Femur (tissue), 1 donor: ENCODE results near the gene KPNA2.
"Not testable (repeated sequence)": the region's sequence is repeated elsewhere in the genome, so short reads cannot be mapped to it uniquely, and the experiment has no call there.

Experiments
- DNase-seq: peaks from one replicate; pipeline ENCODE4 v3.0.0-alpha.2; 2017

KPNA2 gene

GRCh38 chr17:68020409-68020756 is 15.2 kb upstream of the KPNA2 start:
- no peak for DNase-seq

GRCh38 chr17:68020791-68021190 is 14.7 kb upstream of the KPNA2 start:
- not testable (repeated sequence) for DNase-seq

- DNase-seq = no peak
Observed at GRCh38 chr17:68021963-68022362, 13.6 kb upstream of the KPNA2 start.

- DNase-seq = not testable (repeated sequence)
Observed at GRCh38 chr17:68022547-68022946, 13.0 kb upstream of the KPNA2 start.

GRCh38 chr17:68029512-68030215 is 5.9 kb upstream of the KPNA2 start:
- no peak for DNase-seq

GRCh38 chr17:68033636-68034451 is 1.7 kb upstream of the KPNA2 start:
- no peak for DNase-seq

- DNase-seq = no peak
Observed at GRCh38 chr17:68034452-68034776, 1.1 kb upstream of the KPNA2 start.

- DNase-seq = no peak
Observed at GRCh38 chr17:68035131-68035522, 408 bp upstream of the KPNA2 start.

- no peak for DNase-seq
Observed at GRCh38 chr17:68036304-68037147, 991 bp downstream of the KPNA2 start.

GRCh38 chr17:68047153-68047846 is 11.8 kb downstream of the KPNA2 start:
- no peak for DNase-seq

- DNase-seq = not testable (repeated sequence)
Observed at GRCh38 chr17:68047890-68048542, 12.5 kb downstream of the KPNA2 start.

GRCh38 chr17:68048996-68049395 is 13.5 kb downstream of the KPNA2 start:
- no peak for DNase-seq

GRCh38 chr17:68049812-68050437 is 14.4 kb downstream of the KPNA2 start:
- DNase-seq = not testable (repeated sequence)

- not testable (repeated sequence) for DNase-seq
Observed at GRCh38 chr17:68051321-68052312, 16.1 kb downstream of the KPNA2 start.

GRCh38 chr17:68052810-68053209 is 17.3 kb downstream of the KPNA2 start:
- peak; percentile 25 for DNase-seq

- DNase-seq = peak; percentile 54
Observed at GRCh38 chr17:68053231-68054013, 17.9 kb downstream of the KPNA2 start.

- peak; percentile 70 for DNase-seq
Observed at GRCh38 chr17:68054296-68054900, 18.9 kb downstream of the KPNA2 start.

GRCh38 chr17:68057531-68057952 is 22.0 kb downstream of the KPNA2 start:
- DNase-seq = no peak

- DNase-seq = no peak
Observed at GRCh38 chr17:68060336-68060735, 24.8 kb downstream of the KPNA2 start.
